Nephron (organoid): ENCODE results near the gene TSPAN18.
A peak's percentile ranks its signal among the peaks of the same experiment; 100 is the strongest.

ENCODE experiments used
- H3K27ac Mint-ChIP-seq, 3 experiments: 2 replicates each; pipeline ENCODE4 v1.8.0; 2020; ENCODE audit warnings: mixed read lengths in 3 of 3, mild to moderate bottlenecking in 2 of 3, moderate library complexity in 1 of 3
- H3K27me3 Mint-ChIP-seq: 2 replicates; pipeline ENCODE4 v1.8.0; 2021; ENCODE audit warnings: low read depth, mild to moderate bottlenecking, moderate library complexity, mixed read lengths
- H3K36me3 Mint-ChIP-seq: 2 replicates; pipeline ENCODE4 v1.8.0; 2020; ENCODE audit warnings: low read depth, mixed read lengths
- H3K4me1 Mint-ChIP-seq: 2 replicates; pipeline ENCODE4 v1.8.0; 2020; ENCODE audit warnings: mixed read lengths
- H3K4me3 Mint-ChIP-seq, 3 experiments: 2 replicates each; pipeline ENCODE4 v1.8.0; 2020; ENCODE audit warnings: mild to moderate bottlenecking in 3 of 3, mixed read lengths in 3 of 3, moderate library complexity in 2 of 3
- H3K9me3 Mint-ChIP-seq: 2 replicates; pipeline ENCODE4 v1.8.0; 2020; ENCODE audit warnings: mixed read lengths
- CTCF ChIP-seq, 3 experiments: fragments of 200-600 bp; sonication (generic); IDR thresholded peaks; one replicate each; pipeline ENCODE4 v1.5.0; 2021; ENCODE audit warnings: antibody characterized with exemption in 3 of 3; ENCODE audit not compliant: unreplicated experiment in 3 of 3

TSPAN18 gene

GRCh38 chr11:44884056-44884455 lies 157.3 kb downstream of the TSPAN18 start:
- Mint-ChIP-seq H3K4me1 (peaks cover 45% of the 10 kb centered on the region), H3K9me3 (no peaks in the 10 kb centered on the region), H3K36me3 (no peaks in the 10 kb centered on the region), H3K4me3 (no peak overlapping the region), H3K27ac (peak overlapping the region in 2 of 3 experiments; percentile 14 to 69), H3K27me3 (peaks cover 15% of the 10 kb centered on the region)
- TF ChIP-seq CTCF (IDR thresholded peaks at IDR 0.05; ENCODE audit: unreplicated experiment in 3 of 3): no peak

- Mint-ChIP-seq H3K27me3 (peaks cover 16% of the 10 kb centered on the region), H3K4me3 (peak overlapping the region; percentile 26 to 57 (median 49)), H3K9me3 (no peaks in the 10 kb centered on the region), H3K27ac (peak overlapping the region; percentile 84 to 94 (median 93)), H3K4me1 (peaks cover 45% of the 10 kb centered on the region), H3K36me3 (no peaks in the 10 kb centered on the region)
- TF ChIP-seq CTCF (IDR thresholded peaks at IDR 0.05; ENCODE audit: unreplicated experiment in 3 of 3): no peak
Measured at GRCh38 chr11:44885065-44885810, 158.5 kb downstream of the TSPAN18 start.

- H3K36me3 Mint-ChIP-seq: no peaks in the 10 kb centered on the region
- TF ChIP-seq CTCF (IDR thresholded peaks at IDR 0.05; ENCODE audit: unreplicated experiment in 3 of 3): no peak
- peak overlapping the region in 1 of 3 experiments; percentile 32 for H3K4me3 Mint-ChIP-seq
- H3K27ac Mint-ChIP-seq: peak overlapping the region; percentile 84 to 94 (median 93)
- H3K27me3 Mint-ChIP-seq: peaks cover 22% of the 10 kb centered on the region
- H3K9me3 Mint-ChIP-seq: no peaks in the 10 kb centered on the region
- H3K4me1 Mint-ChIP-seq: peaks cover 45% of the 10 kb centered on the region
Measured at GRCh38 chr11:44885919-44886789, 159.4 kb downstream of the TSPAN18 start.

GRCh38 chr11:44886790-44887140 lies 160.0 kb downstream of the TSPAN18 start:
- Mint-ChIP-seq H3K9me3 (no peaks in the 10 kb centered on the region), H3K4me3 (peak overlapping the region in 2 of 3 experiments; percentile 51 to 55), H3K27me3 (peaks cover 24% of the 10 kb centered on the region), H3K27ac (peak overlapping the region; percentile 84 to 94 (median 93)), H3K4me1 (peaks cover 45% of the 10 kb centered on the region), H3K36me3 (no peaks in the 10 kb centered on the region)
- TF ChIP-seq CTCF (IDR thresholded peaks at IDR 0.05; ENCODE audit: unreplicated experiment in 3 of 3): no peak

GRCh38 chr11:44887636-44888035 lies 160.9 kb downstream of the TSPAN18 start:
- Mint-ChIP-seq H3K27ac (peak overlapping the region in 2 of 3 experiments; percentile 54 to 94), H3K4me3 (no peak overlapping the region), H3K9me3 (no peaks in the 10 kb centered on the region), H3K4me1 (peaks cover 40% of the 10 kb centered on the region), H3K27me3 (peaks cover 21% of the 10 kb centered on the region), H3K36me3 (no peaks in the 10 kb centered on the region)
- TF ChIP-seq CTCF (IDR thresholded peaks at IDR 0.05; ENCODE audit: unreplicated experiment in 3 of 3): no peak
